ENCODE data around the gene SLC2A9. TPM values are rescaled to one million over a fixed set of nuclear protein-coding genes. Genes with fewer than 3 reads are reported as not detected.

The SLC2A9 gene
- total and polyA plus RNA-seq, 2 of the 8 experiments (the other 6 are each of a cell fraction or from before 2014, with no cell fraction given): 0.20 to 0.26 TPM

GRCh38 chr4:9895333-9895705 lies 126.0 kb downstream of the SLC2A9 start:
- no peaks in the 10 kb centered on the region for H3K27me3 ChIP-seq (replicated peaks in 1 of 4; ENCODE audit: control insufficient read depth in 3 of 4, extremely low read depth in 1 of 4, insufficient read depth in 3 of 4, low read length in 3 of 4)
- no peak overlapping the region for H3K18ac ChIP-seq (ENCODE audit: extremely low read depth, low read length)
- no peak overlapping the region for H3K23ac ChIP-seq (ENCODE audit: insufficient read length)
- no peak overlapping the region for H3K4me2 ChIP-seq (ENCODE audit: insufficient read depth in 1 of 2, low read depth in 2 of 2, low read length in 2 of 2)
- CTCF ChIA-PET (ENCODE audit: partially characterized antibody): interaction anchor here (0.9 to 5.9 kb wide), 8 partner anchors 9 to 192 kb away, joined by 3 to 31 read pairs (median 4); no protein-coding TSS in a partner anchor
- POLR2A ChIA-PET (ENCODE audit: partially characterized antibody): no interaction called here
- H4K8ac ChIP-seq (ENCODE audit: extremely low read depth, insufficient read depth, low read length): no peak overlapping the region
- H3K23me2 ChIP-seq (ENCODE audit: low read depth, low read length): no peaks in the 10 kb centered on the region
- H3K4me1 ChIP-seq (replicated peaks in 1 of 4; ENCODE audit: control insufficient read depth in 3 of 4, insufficient read depth in 4 of 4, low read length in 3 of 4): peaks cover 0 to 3% (median 2%) of the 10 kb centered on the region in 4 experiments; a peak in 3 of 7 replicates
- no peak overlapping the region for H4K91ac ChIP-seq (replicated peaks; ENCODE audit: insufficient read length, low read length)
- no peak overlapping the region for H4K5ac ChIP-seq (ENCODE audit: insufficient read length, low read depth, low read length)
- H3K4ac ChIP-seq (replicated peaks; ENCODE audit: insufficient read length, low read depth, low read length): no peak overlapping the region
- no peak overlapping the region for H3K14ac ChIP-seq (ENCODE audit: insufficient read length)
- H3K9ac ChIP-seq (replicated peaks in 1 of 4; ENCODE audit: extremely low read depth in 1 of 4, low read depth in 3 of 4, low read length in 3 of 4): no peak overlapping the region
- no peak overlapping the region for H2BK20ac ChIP-seq (ENCODE audit: low read length)
- no peak overlapping the region for H3K56ac ChIP-seq (replicated peaks; ENCODE audit: insufficient read length, low read depth, low read length)
- H2BK12ac ChIP-seq (ENCODE audit: low read depth, low read length): no peak overlapping the region
- H2BK5ac ChIP-seq (ENCODE audit: low read depth, low read length): no peak overlapping the region
- no peak overlapping the region for H3K27ac ChIP-seq (ENCODE audit: low read depth, low read length)
- H3K36me3 ChIP-seq (ENCODE audit: control insufficient read depth in 2 of 4, insufficient read depth in 4 of 4, low read length in 3 of 4): no peaks in the 10 kb centered on the region
- no peaks in the 10 kb centered on the region for H3K9me3 ChIP-seq (ENCODE audit: insufficient read depth in 2 of 2, low read depth in 1 of 2, low read length in 1 of 2)
- H2AFZ ChIP-seq (ENCODE audit: low read length): 0 out of 2 replicates have a peak overlapping the region, but pooled peaks have one; percentile 55
- H3K4me3 ChIP-seq (ENCODE audit: extremely low read depth in 1 of 4, insufficient read depth in 2 of 4, low read depth in 3 of 4, low read length in 4 of 4): no peak overlapping the region
- DNase-seq (ENCODE audit: low read depth in 1 of 2, low spot score in 2 of 2) (no peak), FAIRE-seq (no peak)
- no peaks in the 10 kb centered on the region for H3K79me2 ChIP-seq (ENCODE audit: control insufficient read depth in 1 of 2, insufficient read depth in 2 of 2, low read length in 2 of 2)
- H2AK5ac ChIP-seq (ENCODE audit: low read depth, low read length): no peak overlapping the region
- H2BK15ac ChIP-seq (ENCODE audit: low read length): no peak overlapping the region
- H4K20me1 ChIP-seq (replicated peaks in 1 of 2; ENCODE audit: control insufficient read depth in 1 of 2, insufficient read depth in 2 of 2, low read length in 2 of 2): no peaks in the 10 kb centered on the region
- 90% methylated on average over 4 of the region's 4 CpGs; no CpG with 5 or more reads in 1 of the 2 experiments for WGBS, 2 experiments (ENCODE audit: extremely low coverage in 1 of 2, insufficient coverage in 1 of 2, insufficient read length in 1 of 2, insufficient replicate concordance in 2 of 2, low coverage in 1 of 2, low lambda C conversion rate in 2 of 2, missing lambda C conversion rate in 1 of 2)
- H3K79me1 ChIP-seq (ENCODE audit: low read depth, low read length): no peaks in the 10 kb centered on the region
- no peak overlapping the region for H2BK120ac ChIP-seq (replicated peaks; ENCODE audit: low read depth, low read length)
- no peak for TF ChIP-seq SIX5 (IDR thresholded peaks at IDR 0.05; ENCODE audit: low read depth, low read length)
- no peak for TF ChIP-seq TBP (IDR thresholded peaks at IDR 0.05; ENCODE audit: low read depth, low read length)
- TF ChIP-seq SP2 (IDR thresholded peaks at IDR 0.05; ENCODE audit: low read length): no peak
- TF ChIP-seq POLR2A (IDR thresholded peaks at IDR 0.05; ENCODE audit: control extremely low read depth in 1 of 2, low read depth in 2 of 2, low read length in 2 of 2): no peak
- no peak for TF ChIP-seq CBX8 (IDR thresholded peaks at IDR 0.05; ENCODE audit: borderline replicate concordance, low read depth, low read length)
- TF ChIP-seq PHF8 (conservative IDR thresholded peaks at IDR 0.05; ENCODE audit: low read depth, low read length): no peak
- TF ChIP-seq SRF (IDR thresholded peaks at IDR 0.05; ENCODE audit: low read depth, low read length): no peak
- TF ChIP-seq RAD21 (IDR thresholded peaks at IDR 0.05 in 1 of 2, conservative IDR thresholded peaks at IDR 0.05 in 1 of 2; ENCODE audit: low read depth in 2 of 2, low read length in 2 of 2): no peak
- TF ChIP-seq KDM5A (IDR thresholded peaks at IDR 0.05; ENCODE audit: low read length): no peak
- TF ChIP-seq MAX (IDR thresholded peaks at IDR 0.05): no peak
- TF ChIP-seq SP1 (IDR thresholded peaks at IDR 0.05; ENCODE audit: low read depth, low read length): no peak
- no peak for TF ChIP-seq JUN (IDR thresholded peaks at IDR 0.05; ENCODE audit: low read depth, low read length)
- TF ChIP-seq RBBP5 (IDR thresholded peaks at IDR 0.05; ENCODE audit: borderline replicate concordance, low read depth, low read length): no peak
- TF ChIP-seq NANOG (IDR thresholded peaks at IDR 0.05; ENCODE audit: insufficient read depth, low read depth, low read length, poor library complexity, severe bottlenecking): no peak
